DND-41 (cell line): ENCODE data around the gene PLD5.

Experiments used
- EZH2 ChIP-seq: IDR thresholded peaks from 3 replicates; pipeline ENCODE4 v1.6.1; 2012; ENCODE audit warnings: borderline replicate concordance, low read depth, mild to moderate bottlenecking, moderate library complexity, low read length, inconsistent platforms; ENCODE audit not compliant: severe bottlenecking
- TF ChIP-seq, protein P1 (sequence below): IDR thresholded peaks from 2 replicates; pipeline ENCODE4 v1.5.1; 2012; ENCODE audit warnings: borderline replicate concordance, low read length, moderate library complexity, mild to moderate bottlenecking; ENCODE audit not compliant: poor library complexity, severe bottlenecking; ENCODE audit errors: extremely low read depth

DNA sequence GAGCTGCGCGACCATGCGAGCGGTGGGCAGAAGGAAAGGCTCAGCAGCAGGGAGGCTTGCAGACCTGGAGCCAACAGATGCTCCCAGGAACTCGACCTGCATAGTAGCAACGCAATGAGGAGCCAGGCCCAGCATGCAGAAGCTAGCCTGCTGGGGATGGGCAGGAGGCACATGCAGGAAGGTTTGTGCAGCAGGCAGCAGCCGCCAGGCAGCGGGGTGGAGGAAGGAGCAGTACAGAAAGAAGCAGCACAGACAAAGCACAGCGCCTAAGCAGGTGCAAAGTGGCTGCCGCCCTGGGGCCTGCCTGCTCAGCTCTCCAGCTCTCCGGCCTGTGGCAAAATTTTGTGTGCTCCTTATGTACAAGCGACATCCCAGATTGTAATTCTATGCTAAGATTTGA, 312.1 kb downstream of the PLD5 start:
- TF ChIP-seq, protein P1, sequence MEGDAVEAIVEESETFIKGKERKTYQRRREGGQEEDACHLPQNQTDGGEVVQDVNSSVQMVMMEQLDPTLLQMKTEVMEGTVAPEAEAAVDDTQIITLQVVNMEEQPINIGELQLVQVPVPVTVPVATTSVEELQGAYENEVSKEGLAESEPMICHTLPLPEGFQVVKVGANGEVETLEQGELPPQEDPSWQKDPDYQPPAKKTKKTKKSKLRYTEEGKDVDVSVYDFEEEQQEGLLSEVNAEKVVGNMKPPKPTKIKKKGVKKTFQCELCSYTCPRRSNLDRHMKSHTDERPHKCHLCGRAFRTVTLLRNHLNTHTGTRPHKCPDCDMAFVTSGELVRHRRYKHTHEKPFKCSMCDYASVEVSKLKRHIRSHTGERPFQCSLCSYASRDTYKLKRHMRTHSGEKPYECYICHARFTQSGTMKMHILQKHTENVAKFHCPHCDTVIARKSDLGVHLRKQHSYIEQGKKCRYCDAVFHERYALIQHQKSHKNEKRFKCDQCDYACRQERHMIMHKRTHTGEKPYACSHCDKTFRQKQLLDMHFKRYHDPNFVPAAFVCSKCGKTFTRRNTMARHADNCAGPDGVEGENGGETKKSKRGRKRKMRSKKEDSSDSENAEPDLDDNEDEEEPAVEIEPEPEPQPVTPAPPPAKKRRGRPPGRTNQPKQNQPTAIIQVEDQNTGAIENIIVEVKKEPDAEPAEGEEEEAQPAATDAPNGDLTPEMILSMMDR: no peak
- no peak for TF ChIP-seq EZH2
